ENCODE measurements around the gene PIP4K2C.
A peak's percentile ranks its signal among the peaks of the same experiment; 100 is the strongest.
"Not testable (repeated sequence)": the region's sequence is repeated elsewhere in the genome, so short reads cannot be mapped to it uniquely, and the experiment has no call there.

Gene PIP4K2C

DNA sequence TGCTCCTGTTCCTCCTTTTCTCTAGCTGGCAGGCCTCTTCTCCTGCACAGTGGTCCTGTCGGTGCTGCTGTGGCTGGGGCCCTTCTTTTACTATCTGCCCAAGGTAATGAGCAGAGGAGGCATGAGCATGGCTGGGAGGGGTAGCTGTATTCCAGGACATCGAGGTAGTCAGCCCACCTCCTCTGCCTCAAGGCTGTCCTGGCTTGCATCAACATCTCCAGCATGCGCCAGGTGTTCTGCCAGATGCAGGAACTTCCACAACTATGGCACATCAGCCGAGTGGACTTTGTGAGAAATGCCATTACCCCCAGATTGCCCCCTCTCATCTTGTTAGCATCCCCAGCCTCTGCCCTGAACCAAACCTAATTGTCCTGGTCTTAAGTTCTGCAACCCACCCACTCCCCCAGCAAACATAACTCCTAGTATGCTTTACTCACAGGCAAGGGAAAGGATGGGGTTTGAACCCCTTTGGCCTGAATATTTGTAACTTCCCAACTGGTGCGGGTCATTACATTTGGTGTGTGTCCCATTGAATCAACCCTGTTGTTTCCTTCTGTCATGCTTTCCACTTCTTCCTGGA is 32.9 kb downstream of the PIP4K2C start:
- DNase-seq: no peak

DNA sequence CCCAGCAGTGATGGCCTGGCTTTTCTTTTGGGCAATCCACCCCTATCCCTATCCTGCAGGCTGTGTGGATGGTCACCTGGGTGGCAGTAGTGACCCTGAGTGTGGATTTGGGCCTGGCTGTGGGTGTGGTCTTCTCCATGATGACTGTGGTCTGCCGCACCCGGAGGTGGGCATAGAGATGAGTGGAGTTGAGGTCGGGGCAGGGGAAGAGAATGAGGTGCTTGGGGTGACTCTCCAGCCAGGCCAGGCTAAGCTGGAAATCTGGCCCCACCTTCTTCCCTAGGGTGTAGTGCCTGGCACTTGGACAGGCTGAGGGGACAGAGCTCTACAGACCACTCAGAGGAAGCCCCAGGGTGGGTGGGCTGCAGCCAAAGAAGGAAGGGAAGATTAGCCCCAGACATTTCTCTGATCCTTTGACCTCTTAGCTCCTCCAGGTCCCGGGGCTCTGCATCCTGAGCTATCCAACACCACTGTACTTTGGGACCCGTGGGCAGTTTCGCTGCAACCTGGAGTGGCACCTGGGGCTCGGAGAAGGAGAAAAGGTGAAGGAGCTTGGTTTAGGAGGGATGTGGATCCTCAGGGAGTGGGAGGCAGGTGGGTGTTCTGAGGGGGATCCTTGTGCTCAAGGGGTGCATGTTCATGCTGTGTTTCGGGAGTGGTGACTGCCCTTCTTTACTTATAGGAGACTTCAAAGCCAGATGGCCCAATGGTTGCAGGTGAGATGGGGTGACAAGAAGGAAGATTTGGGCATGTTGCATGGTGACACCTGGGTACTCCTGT is 33.6 kb downstream of the PIP4K2C start:
- no peak for DNase-seq

DNA sequence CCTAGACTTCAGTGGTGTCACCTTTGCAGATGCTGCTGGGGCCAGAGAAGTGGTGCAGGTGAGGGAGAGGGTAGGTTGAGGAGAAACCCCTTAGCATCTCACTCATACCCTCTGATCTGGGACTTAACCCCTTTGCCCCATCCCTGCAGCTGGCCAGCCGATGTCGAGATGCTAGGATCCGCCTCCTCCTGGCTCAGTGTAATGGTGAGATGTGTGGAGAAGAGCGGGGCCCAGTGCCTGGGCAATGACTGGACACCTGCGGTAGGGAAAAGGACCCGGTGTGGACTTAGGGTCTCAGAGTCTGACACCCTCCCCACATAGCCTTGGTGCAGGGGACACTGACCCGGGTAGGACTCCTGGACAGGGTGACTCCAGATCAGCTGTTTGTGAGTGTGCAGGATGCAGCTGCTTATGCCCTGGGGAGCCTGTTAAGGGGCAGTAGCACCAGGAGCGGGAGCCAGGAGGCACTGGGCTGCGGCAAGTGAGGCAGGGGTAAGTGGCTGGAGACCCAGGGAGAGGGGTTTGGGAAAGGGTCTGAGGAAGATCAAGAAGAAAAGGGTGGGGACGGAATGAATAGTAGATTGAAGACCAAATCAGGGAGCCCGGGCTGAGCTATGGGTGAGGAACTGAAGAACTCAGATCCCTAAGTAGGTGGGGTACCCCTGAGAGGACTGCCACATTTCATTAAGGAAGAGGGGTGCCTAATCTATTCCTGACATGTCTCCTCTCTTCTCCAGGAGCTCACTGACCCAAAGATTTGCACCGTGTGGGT is 34.5 kb downstream of the PIP4K2C start:
- DNase-seq: no peak

DNA sequence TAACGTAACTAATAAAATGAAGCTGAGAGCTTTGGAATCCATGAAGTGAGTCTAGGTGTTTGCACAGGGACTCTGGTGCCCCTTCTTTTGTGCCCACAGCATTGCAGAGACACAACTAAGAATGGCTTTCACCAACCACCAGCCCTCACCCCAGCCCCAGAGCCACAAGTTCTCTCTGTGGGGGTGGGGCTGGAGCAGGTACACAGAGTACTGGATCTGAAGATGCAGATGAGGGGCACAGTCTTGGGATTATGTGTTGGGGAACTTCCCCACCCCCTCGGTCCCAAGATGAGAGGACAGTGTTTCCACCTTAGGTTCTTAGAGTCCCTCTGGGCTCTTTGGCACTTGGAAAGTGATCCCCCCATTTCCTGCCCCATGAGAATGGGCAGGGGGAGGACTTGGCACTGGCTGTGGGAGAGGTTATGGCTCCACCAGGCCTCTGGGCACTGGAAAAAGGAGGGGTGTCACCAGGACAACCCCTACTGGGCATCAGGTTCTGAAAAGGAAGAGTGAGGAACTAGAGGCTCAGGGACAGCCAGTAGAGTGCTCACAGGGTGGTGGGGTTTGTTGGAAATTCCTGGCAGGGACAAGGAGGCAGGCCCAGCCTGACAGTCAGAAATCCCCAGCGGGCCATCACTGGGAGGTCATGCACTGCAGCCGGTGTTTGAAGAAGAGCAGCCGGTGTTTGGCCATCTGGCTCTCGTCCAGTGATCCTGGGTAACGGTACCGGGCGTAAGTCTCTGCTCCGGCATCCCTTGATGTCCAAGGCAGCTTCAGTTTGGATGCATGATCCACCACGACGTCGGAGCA is 35.3 kb downstream of the PIP4K2C start:
- no peak for DNase-seq

DNA sequence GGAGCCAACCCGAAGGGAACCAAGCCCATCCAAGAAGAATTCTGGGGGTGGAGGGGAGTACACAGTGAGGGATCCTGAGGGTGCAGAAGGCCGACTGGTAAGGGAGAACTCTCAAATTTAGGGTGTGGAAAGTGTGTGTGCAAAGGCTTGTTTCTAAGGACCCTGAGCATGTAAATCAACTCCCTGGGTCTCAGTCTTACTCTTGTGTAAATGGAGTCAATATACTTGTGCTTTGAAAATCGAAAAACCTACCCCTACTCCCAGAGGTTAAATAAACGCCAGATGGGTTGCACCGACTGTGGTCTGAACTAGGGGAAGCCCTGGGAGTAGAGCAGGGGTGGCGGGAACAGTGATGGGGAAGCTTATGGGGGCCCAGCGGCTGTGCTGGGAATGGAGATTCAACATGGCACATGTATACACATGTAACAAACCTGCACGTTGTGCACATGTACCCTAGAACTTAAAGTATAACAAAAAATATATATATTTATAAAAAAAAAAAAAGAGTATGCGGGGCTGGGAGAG is 36.0 kb downstream of the PIP4K2C start:
- DNase-seq: no peak

DNA sequence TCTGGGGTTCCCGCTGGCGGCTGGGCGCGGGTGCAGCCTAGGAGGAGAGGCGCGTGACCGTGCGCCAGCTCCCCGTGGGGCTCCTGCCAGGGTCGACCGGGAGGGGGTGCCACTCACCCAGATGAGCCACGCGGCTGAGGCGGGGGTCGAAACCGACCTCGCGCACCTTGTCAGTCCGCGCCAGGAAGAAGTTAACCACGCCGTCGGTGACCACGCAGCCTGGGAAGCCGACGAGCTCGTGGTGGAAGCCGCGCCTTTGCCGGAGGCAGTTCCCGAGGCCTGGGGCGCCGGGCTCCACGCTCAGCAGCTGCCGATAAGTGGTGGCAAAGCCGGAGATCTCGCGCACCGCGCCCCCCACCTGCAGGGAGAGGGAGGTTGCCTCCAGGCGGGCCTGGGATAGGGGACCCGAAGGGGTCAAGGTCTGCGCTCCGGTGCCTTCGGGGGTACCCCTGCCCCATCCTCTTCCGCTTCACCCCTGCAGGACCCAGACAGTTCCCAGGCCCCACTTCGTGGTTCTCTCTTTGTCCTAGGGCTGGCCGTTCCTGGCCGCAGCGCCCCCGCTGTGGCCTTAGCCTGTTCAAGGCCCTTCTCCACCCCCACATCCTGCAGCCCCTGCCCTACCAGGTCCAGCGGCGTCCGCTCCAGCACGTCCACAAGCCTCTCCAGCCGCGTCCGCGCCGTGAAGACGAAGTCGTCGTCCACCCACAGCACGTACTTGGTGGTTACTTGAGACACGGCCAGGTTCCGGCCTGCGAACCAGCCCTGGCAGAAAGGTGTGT is 36.7 kb downstream of the PIP4K2C start:
- no peak for DNase-seq

DNA sequence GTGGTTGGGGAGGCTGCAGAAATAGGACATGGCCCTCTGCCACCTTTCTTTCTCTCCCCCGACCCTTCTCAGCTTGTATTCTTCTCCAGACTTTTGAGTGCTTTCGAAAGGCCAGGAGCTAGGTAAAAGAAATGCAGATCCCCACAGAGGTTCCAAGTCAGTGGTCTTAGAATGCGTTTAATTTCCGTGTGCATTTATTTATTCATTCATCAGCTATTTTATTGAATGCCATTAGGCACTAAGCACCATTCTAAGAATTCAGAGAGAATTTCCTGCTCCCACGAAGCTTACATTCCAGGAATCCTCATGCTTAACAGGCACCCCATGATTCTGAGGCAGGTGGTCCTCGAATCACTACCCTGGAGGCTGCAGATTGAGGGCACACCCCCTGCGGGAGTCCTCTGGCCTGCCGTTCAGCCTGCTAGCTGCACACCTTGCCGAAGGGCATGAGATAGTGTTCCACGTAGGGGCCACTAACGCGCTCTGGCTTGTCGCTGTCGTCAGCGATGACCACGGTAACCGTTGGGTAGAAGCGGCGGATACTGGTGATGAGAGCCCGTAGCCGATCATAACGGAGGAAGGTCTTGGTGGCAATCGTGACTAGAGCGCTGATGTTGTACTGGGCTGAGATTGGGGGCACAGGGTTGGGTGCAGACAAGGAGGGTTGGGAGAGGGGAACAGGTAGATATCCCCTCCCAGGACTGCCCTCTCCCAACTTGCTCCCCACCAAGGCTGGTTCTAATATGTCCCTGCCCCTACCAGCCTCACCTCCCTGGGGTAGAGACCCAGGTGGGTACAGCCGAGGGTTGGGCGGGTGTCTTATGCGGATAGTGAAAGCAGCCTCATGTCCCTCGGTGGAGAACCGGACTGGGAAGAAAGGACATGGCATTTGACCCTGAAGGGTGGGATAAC is 37.5 kb downstream of the PIP4K2C start:
- DNase-seq: no peak

DNA sequence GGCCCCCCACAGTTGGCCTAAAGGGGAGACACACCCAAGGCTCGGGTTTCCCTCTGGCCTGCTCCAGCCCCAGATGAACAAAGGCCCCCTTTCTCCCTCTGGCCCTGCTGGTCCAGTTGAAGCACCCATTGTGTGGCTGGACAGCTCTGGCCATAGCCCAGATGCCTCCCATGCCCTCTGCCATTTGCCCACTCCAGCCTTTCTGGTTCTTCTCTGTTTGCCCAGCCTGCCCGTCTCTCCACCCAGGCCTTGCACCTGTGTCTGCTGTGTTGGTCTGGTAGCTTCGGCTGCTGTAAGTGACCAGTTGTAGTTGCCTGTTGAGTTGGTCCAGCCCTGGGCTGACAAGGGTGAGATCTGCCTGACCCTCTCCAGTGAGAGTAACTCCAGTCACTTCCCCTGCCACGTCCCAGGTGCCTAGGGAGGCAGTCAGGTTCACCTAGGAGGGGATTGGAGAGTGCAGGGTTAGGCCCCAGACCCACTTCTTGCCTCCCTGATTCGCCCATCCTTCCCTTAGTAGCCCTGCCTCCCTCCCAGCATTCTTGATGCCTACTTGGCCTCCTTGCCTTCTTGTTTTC is 39.0 kb downstream of the PIP4K2C start:
- DNase-seq: no peak

DNA sequence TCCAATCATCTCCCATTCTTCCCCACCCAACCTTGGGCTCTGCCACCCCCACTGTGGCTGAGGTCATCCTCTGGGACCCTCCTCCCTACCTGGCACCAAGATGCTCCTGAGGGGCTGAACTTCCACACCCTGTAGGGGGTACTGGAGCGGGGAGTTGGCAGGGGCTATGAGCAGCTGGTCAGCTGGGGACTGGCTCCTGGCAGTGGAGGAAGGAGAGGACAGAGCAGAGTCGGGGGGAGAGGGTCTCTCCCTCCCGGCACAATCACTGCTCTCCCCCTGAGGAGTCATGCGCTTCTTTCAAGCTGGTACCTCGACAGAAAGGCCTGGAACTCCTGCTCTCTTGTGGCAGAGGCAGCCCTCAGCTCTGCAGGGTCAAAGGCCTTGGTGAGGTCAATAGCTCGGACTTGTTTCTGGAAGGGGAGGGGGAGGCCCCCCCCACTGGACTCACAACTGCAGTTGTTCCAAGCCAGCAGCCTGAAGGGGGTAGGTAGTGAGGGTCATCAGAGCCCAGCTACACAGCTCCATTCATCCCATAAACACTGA is 40.0 kb downstream of the PIP4K2C start:
- DNase-seq: no peak

DNA sequence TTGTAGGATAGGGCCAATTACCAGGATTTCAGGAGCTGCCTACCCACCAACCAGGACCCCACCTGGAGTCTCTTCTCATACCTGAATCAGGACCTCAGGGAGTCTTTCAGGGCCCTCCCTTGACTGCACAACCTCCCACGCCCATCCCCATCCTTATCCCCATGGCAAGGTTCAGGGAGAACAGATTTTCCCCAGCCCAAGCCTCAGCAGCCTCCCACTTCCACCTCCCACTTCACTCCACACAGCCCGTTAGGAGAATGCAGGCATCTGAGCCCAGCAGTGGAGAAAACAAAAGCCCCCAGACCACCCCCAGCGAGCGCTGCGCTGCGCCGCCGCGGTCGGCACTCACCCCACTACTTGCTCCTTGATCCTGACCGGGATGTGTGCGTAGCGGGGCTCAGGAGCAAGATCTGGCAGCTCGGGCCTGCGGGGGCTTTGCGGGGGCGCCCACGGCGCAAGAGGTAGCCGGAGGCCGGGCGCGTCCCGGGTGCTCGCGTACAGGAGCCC is 40.6 kb downstream of the PIP4K2C start:
- no peak for DNase-seq

DNA sequence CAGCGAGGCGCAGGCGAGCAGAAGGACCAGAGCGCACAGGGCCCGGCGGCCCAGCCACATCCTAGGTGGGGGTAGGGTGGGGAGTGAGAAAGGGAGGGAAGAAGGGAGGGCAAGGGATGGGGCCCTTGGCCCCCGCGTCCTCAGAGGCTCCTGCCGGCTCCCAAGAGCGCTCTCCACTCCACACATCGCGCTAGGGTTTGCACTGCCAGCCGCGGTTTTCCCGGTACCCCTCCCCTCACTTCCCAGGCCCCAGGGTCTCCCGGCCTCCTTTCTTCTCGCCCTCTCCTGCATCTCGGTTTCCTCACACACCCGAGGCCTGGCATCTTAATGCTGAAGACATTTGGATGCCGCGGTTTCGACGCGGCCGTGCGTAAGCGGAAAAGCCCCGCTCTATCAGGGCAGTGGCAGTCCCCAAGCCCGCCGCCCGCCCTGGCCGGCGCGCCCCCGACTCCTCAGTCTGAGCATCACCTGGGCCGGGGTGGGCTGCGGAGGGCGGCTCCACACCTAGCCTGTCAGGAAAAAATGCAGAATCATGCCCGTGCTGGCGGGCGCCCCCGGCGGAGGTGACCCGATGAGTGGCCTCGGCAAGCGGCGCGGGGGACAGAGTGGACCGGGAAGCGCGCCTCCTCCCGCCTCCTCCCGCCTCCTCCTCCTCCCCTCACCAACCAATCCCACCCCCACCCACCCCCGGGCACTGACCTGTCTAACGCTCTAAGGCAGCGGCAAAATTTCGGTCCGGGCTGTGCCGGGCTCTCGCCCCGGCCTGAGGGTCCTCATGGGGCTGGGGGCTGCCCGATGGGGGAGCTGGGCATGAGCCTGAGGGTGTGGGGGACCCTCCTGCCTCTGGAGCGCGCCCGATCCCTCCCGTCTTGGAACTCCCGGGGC is 41.3 kb downstream of the PIP4K2C start:
- DNase-seq: peak; percentile 41

DNA sequence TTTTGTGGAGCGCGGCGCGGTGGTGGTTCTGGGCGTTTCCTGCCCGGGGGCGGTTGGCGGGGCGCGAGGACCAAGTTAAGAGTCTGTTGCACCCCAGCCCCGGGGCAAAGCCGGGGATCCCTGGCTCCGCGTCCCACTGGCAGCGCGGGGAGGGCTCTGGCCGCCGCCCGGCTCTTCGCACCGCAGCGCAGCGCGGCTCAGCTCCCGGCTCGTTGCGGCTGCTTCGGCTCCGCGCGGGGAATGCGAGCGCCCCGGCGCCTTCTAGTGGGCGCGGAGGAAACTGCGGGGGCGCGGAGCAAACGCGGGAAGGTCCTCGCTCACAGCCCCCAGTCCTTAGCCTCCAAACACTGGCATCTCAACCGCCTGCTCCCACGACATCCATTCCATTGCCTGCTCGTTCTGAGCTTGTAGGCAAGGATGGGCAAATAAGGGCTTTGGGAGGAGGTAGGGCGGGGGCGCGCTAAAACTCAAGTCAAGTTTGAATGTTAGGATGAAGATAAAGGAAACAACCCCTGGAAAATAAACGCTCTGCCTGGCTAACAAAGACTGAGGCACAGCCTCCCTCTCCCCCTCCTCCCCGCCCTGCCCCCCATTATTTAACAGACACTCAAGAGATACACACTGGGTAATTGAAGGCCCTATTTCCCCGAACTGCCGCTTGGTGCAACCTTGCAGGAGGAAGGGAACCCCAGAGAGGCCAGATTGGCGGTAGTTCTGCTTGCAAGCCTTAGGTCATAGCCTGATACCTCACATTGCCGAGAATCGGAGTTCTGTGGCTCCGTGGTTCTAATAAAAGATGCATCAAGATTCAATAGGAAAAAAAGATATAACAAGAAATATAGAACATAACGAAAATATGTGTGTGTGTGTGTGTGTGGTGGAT is 42.2 kb downstream of the PIP4K2C start, which contains the start of gene B4GALNT1:
TSS of gene B4GALNT1 (minus strand) at position 244 of the 883 bp plus-strand sequence. CDS start 1,069 bp downstream, outside the sequence.
- DNase-seq: peak; percentile 80

DNA sequence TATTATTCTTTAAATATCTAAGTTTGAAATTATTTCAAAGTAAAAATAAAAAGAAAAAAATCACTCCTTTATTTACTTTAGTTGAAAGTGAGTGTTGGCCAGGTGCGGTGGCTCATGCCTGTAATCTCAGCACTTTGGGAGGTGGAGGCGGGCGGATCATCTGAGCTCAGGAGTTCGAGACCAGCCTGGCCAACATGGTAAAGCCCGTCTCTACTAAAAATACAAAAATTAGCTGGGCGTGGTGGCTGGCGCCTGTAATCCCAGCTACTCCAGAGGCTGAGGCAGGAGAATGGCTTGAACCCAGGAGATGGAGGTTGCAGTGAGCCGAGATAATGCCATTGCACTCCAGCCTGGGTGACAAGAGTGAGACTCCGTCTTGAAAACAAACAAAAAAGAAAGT is 45.7 kb downstream of the PIP4K2C start:
- DNase-seq: not testable (repeated sequence)

DNA sequence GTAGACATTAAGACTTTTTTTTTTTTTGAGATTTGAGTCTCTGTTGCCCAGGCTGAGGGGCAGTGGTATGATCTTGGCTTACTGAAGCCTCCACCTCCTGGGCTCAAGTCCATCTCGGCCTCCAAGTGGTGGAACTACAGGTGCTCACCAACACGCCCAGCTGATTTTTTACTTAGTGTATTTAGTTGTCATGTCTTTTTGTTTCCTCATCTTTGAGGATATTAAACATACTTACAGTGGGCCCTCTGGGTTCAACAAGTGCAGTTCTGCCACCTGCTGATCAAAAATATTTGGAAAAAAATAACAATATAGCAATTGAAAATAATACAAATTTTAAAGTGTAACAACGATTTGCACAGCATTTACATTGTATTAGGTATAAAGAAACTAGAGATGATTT is 46.4 kb downstream of the PIP4K2C start:
- DNase-seq: peak; percentile 25

DNA sequence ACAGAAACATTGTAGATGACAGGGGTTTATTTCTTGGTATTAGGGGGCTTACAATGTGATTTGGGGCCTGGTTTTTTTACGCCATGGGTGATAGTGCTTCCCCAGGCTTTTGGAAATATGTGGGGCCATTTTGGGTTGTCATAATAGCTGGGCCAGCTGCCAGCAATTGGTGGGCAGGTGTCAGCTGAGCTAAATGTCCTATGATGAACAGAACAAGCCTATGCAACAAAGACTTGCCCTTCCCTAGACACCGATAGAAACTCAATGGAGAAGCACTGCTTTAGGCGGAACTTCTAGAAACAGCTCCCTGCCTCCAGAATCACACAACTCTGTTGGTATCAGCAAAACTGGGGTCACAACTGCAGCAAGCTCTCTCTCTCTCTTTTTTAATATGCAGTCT is 47.1 kb downstream of the PIP4K2C start:
- DNase-seq: no peak

DNA sequence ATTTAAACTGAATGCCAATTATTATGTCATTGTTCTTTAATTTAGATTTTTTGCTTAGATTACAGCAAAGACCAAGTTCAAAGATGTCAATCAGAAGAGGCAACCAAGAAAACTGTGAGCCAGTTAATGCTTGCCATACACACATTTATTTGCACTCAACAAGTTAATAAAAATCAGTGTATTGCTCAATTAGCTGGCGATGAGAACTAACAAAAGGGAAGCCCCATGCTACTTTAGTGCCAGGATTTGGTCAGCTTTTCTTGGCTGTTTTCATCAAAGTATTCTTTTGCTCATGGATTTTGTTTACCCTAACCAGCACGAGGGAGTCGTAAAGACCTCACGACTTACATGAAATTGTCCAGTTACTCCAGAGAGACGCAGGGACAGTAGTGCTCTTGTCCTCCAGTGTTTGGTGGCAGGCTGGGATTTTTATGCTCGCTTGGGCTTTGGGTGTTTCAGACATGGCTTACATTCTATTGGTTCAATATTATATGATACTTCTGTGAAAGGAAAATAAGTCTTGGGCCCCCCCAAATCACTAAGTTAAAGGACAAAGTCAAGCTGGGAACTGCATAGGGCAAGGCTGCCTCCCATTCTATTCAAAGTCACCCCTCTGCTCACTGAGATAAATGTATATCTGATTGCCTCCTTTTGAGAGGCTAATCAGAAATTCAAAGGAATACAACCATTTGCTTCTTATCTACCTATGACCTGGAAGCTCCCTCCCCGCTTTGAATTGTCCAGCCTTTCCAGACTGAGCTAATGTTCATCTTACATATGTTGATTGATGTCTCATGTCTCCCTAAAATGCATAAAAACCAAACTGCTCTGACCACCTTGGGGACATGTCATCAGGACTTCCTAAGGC is 49.4 kb downstream of the PIP4K2C start:
- no peak for DNase-seq

All from RPMI8226 (cell line).